22Rv1 (cell line): ENCODE results near the gene ALOX12B.

Source experiments
- ZFX ChIP-seq: fragments of 450-650 bp; IDR thresholded peaks from 2 replicates; pipeline ENCODE4 v1.6.1; 2017; ENCODE audit warnings: antibody characterized with exemption, borderline replicate concordance
- TF ChIP-seq, protein P1 (sequence below): fragments of 450-650 bp; IDR thresholded peaks from 2 replicates; pipeline ENCODE4 v1.5.1; 2017; ENCODE audit warnings: mild to moderate bottlenecking

GRCh38 chr17:8031261-8031661, 56.3 kb downstream of the ALOX12B start:
- TF ChIP-seq, protein P1, sequence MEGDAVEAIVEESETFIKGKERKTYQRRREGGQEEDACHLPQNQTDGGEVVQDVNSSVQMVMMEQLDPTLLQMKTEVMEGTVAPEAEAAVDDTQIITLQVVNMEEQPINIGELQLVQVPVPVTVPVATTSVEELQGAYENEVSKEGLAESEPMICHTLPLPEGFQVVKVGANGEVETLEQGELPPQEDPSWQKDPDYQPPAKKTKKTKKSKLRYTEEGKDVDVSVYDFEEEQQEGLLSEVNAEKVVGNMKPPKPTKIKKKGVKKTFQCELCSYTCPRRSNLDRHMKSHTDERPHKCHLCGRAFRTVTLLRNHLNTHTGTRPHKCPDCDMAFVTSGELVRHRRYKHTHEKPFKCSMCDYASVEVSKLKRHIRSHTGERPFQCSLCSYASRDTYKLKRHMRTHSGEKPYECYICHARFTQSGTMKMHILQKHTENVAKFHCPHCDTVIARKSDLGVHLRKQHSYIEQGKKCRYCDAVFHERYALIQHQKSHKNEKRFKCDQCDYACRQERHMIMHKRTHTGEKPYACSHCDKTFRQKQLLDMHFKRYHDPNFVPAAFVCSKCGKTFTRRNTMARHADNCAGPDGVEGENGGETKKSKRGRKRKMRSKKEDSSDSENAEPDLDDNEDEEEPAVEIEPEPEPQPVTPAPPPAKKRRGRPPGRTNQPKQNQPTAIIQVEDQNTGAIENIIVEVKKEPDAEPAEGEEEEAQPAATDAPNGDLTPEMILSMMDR: no peak
- TF ChIP-seq ZFX: no peak
